HG03095 (cell line): ENCODE measurements around the gene RGS13.
"Not testable (repeated sequence)": the region's sequence is repeated elsewhere in the genome, so short reads cannot be mapped to it uniquely, and the experiment has no call there.

Experiments used
- ATAC-seq: cut with Tn5 transposase; IDR thresholded peaks from one replicate; pipeline ENCODE4 v1.9.1; 2021; ENCODE audit warnings: moderate library complexity; ENCODE audit not compliant: unreplicated experiment

Gene RGS13

GRCh38 chr1:192675716-192676115, 39.8 kb downstream of the RGS13 start:
- no peak for ATAC-seq

GRCh38 chr1:192678099-192678498, 42.2 kb downstream of the RGS13 start:
- no peak for ATAC-seq

- ATAC-seq: no peak
Observed at GRCh38 chr1:192682335-192682734, 46.4 kb downstream of the RGS13 start.

GRCh38 chr1:192683081-192683480, 47.1 kb downstream of the RGS13 start:
- not testable (repeated sequence) for ATAC-seq

GRCh38 chr1:192689459-192689858, 53.5 kb downstream of the RGS13 start:
- ATAC-seq: no peak

- no peak for ATAC-seq
Observed at GRCh38 chr1:192691041-192691440, 55.1 kb downstream of the RGS13 start.

GRCh38 chr1:192696082-192696481, 60.1 kb downstream of the RGS13 start:
- no peak for ATAC-seq

GRCh38 chr1:192697771-192698170, 61.8 kb downstream of the RGS13 start:
- ATAC-seq: no peak

GRCh38 chr1:192698731-192699130, 62.8 kb downstream of the RGS13 start:
- no peak for ATAC-seq

- no peak for ATAC-seq
Observed at GRCh38 chr1:192700834-192701271, 64.9 kb downstream of the RGS13 start.

GRCh38 chr1:192702212-192702902, 66.4 kb downstream of the RGS13 start:
- ATAC-seq: no peak

GRCh38 chr1:192703283-192704206, 67.6 kb downstream of the RGS13 start:
- ATAC-seq: peak; percentile 88

- ATAC-seq: no peak
Observed at GRCh38 chr1:192705510-192705909, 69.6 kb downstream of the RGS13 start.

- no peak for ATAC-seq
Observed at GRCh38 chr1:192706936-192707335, 71.0 kb downstream of the RGS13 start.

- no peak for ATAC-seq
Observed at GRCh38 chr1:192707978-192708547, 72.1 kb downstream of the RGS13 start.

- no peak for ATAC-seq
Observed at GRCh38 chr1:192709544-192709943, 73.6 kb downstream of the RGS13 start.
